HG02759 (cell line): ENCODE data around the gene NRXN3.

Source experiments
- ATAC-seq: cut with Tn5 transposase; IDR thresholded peaks from one replicate; pipeline ENCODE4 v1.9.1; 2021; ENCODE audit warnings: mild to moderate bottlenecking, moderate library complexity; ENCODE audit not compliant: unreplicated experiment

NRXN3 gene

DNA sequence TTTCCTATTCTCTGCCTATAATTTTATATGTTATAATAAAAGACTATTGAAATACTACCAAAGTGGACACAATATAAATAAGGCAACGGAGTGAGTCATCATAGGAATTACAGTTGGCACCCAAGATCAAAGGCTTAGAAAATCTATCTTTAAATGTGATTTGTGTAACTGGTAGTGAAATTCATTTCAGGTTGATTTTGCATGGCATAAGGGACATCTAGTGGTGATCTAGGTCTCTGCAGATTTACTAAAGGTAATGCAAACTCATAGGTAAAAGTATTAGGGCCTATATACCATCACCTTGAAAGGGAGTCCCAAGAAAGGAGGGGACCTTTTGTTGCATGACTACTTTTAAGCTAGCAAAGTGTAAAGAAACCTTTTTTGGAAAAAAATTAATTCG, 527.2 kb downstream of the NRXN3 start:
- ATAC-seq = no peak

DNA sequence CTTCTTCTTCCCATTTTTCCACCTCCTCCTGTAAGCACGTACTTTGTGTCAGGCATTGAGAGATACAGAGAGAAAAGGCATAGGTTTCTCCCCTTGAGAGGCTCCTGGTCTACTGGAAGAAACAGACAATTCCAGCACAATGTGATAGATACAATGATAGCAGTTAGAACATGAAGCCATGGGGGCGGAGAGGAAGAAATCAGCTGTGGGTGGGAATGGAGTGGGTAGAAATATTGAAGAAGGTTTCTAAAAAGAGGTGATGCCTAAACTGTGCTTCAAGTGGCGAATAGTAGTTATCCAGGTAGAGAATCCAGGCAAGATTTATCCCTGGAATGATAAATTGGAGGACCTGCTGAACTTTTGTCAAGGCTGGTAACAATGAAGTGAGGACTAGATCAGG, 528.8 kb downstream of the NRXN3 start:
- ATAC-seq = no peak

DNA sequence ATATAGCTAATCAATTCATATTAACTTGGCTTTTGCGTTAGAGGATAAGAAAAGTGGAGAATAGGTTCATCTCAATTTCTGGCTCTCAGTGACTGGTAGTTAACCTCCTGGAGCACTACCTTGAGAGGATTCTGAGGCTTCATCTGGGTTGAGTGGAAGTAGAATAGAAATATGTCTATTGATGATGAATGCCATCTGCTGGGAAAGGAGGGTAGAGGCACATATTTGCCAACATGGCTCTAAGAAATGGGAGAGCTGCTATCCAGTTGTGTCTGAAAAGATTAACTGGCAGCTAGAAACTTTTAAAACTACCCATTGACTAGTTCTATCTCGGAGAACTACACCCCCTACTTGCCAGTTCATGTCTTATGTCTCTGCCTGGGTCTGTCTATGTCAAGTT, 530.1 kb downstream of the NRXN3 start:
- no peak for ATAC-seq

DNA sequence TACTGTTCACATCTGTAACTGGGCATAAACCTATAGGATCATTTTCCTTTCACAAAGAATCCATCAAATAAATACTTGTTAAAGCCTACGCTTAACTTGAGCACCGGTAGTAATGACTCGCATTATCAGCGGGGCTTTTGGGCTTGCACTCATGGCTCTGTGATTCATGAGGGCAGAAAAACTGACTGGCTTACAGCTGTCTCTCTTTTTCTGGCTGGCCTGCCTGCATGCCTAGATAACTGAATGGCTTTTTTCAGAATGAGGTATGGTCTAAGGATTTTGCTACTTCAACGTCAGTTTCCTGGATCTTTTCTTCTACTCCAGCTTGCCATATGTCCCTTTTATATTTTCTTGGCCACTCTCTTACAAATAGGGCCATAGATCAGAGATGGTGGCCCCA, 531.1 kb downstream of the NRXN3 start:
- ATAC-seq = no peak

DNA sequence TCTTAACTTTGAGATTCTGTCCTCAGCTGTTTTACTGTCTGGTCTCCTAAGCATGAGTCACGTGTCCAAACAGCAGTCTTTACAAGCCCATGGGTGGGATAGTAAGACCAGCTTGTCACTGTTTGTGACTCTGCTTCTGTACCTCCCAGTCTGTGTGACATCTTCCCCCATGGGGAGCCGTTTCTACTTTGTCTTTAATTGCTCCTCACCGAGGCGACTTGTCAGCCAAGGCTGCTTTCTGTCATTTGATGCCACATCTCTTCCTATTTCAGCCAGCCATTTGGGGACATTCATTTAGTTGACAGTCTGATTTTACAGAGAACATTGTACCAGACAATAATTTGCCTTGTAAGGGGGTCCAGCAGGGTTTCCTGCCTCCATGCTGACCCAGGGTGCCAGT, 534.8 kb downstream of the NRXN3 start:
- ATAC-seq = no peak

DNA sequence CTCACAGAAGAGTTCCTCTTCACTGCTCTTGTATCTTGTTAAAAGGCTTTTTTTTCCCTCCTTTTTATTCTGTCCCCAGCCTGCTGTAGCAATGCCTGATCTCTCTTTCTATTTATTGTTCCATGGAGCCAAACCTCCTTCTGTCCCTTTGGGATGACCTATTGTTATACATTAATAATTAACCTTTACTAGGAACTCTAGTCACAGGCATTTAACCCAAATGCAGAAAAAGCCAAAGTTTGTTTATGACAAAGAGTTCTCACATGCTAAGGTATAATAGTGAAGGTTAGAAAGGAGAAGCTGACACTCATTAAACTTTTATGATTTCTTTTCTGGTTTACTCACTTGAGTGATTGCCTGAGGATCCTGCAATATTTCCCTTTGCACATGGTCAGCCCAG, 535.8 kb downstream of the NRXN3 start:
- no peak for ATAC-seq

DNA sequence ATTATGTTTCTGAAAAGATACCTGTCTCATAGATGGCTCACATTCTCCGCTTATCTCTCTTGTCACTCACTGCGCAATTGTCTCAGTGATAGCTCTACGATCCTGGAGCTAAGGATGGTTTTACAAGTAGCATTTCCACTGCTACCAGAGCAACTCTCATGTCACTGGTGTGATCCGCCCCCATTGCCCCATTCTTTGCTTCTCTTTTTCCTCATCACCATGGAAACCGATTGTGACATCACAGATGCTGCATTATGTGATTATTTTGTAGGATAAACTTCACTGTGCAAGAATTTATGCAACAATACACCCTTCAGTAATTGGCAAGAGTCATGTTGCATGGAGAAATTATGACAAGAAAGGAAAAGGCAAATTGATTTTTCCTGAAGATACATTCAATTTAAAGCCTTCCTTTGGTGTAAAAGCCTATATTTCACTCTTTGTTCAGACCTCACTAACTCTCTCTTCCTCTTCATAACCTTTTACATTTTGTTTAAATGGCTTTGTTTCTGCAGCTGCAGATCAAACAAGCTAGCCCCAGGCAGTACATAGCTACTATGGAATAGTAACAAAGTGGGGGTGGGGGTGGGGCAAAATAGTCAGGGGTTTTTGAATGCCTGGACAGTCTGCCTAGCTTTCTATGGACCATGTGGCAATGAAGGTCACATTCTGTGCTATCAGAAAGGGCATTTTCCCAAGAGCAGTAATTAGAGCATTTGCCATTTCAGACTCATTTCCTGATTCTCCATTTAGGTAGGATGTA, 539.8 kb downstream of the NRXN3 start:
- no peak for ATAC-seq

DNA sequence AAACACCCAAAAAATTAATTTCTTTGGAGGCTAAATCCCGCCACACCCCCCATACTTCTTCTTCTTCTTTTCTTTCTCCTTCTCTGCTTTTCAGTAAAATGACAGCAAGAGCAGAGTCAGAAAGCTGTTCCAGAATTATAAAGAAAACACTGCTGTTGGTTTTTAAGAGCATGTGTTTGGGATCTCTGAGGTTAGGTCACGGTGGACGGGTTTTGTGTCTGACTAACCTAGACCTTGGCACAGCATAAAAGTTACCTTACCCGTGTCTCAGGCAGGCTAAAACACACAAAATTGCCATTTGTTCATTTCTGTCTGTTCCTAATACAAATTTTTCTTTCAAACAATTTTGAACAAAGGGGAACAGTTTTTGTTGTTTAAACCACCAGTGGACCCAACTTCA, 540.8 kb downstream of the NRXN3 start:
- no peak for ATAC-seq

DNA sequence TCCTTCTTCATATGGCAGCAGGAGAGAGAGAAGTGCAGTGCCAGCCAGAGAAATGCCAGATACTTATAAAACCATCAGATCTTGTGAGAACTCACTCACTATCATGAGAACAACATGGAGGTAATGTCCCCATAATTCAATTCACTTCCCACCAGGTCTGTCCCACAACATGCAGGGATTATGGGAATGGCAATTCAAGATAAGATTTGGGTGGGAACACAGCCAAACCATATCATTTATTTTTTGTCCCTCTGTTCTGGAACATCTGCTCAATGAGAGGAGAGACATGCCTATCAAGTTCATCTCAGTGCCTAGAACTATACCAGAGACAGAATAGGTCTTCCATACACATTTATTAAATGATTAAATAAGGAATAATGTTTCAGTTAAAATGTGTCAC, 543.5 kb downstream of the NRXN3 start:
- ATAC-seq = no peak

DNA sequence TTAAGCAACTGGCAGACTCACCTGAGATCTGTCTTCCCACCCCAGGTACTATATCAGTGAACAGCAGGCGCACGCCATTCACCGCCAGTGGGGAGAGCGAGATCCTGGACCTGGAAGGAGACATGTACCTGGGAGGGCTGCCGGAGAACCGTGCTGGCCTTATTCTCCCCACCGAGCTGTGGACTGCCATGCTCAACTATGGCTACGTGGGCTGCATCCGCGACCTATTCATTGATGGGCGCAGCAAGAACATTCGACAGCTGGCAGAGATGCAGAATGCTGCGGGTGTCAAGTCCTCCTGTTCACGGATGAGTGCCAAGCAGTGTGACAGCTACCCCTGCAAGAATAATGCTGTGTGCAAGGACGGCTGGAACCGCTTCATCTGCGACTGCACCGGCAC, 544.5 kb downstream of the NRXN3 start:
- ATAC-seq = no peak

DNA sequence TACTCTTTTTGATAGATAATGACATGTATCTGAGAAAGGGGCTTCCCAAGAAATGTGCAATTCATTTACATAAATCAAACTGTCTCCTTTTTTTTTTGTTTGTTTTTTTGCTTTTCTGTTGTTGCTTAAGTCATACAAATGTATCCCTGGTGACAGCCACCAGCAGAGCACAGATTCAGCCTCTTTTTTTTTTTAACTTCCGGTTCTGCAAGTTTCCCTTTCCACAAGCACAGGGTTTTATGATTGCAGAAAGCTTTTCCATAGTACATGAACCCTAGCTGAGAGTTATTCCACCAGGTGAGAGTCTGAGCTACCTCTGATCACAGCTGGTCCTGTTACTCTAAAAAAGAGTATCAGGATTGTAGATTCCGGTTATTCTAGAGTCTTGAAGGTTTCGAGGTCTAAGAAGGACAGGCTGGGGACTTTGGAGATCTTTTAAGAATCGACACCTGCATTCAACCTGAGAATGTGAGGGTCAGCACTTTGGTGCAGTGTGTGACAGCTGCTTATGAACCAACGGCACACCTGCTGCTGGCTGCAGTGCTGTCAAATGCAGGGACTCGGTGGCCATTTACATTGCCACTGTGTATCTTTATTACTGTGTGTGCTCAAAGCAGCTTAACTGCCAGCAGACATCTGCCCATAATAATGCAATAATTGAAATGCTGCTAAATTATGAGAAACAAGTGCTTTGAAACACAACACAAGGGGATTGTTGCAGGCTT, 551.7 kb downstream of the NRXN3 start:
- no peak for ATAC-seq

DNA sequence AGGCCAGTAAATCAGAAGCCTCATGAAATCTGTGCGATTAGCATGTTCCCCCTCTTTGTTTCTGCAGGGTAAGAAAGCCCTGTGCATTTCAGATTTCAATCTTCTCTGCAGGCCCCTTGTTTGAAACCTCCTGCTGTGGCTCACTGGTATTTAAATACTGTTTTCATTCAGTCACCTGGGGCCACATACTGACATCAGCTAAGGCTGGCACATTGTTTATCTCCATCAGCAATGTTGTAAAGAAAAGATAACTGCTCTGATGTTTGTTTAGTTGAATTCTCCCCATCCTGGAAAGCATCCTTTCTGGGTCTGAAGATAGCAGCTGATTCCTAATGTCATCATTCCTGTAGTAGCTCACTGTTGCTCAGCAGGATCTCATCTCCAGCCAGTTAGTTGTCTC, 554.9 kb downstream of the NRXN3 start:
- ATAC-seq = no peak

DNA sequence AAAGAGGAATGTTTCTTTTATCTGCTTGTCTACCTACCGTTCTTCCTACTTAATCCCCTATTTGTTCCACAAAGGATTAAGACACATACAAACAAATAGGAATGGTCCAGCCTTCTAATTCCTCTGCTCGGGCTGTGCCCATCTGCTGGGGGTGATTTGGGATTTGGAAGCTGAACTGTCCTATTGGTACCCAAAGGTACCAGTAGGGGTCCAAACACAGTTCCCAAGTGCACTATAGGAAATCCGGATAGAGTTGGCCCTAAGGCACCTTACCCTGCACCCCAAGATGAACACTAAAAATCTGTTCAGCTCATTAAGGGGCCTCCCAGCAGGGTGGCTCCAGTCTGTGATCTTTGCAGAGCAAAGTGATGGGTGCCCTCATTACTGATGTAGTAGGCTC, 566.9 kb downstream of the NRXN3 start:
- ATAC-seq = no peak

DNA sequence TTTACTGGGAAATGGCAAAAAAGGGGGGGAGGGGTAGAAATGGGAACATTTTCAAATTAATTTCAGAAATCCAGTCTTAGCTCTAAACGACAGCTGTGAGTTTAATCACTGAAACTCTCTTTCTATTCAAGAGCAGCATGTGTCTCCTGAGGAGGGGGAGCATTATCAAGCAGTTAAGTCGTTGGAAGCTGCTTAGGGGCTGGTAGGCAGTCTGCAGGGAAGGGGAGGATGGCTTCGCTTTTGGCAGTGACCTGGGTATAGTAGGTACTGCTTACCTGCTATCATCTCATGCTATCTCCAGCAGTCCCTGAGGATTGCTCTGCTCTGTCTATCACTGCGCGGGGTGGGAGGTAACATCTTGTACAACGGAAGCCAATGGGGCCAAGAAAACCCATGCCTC, 567.4 kb downstream of the NRXN3 start:
- ATAC-seq = no peak

DNA sequence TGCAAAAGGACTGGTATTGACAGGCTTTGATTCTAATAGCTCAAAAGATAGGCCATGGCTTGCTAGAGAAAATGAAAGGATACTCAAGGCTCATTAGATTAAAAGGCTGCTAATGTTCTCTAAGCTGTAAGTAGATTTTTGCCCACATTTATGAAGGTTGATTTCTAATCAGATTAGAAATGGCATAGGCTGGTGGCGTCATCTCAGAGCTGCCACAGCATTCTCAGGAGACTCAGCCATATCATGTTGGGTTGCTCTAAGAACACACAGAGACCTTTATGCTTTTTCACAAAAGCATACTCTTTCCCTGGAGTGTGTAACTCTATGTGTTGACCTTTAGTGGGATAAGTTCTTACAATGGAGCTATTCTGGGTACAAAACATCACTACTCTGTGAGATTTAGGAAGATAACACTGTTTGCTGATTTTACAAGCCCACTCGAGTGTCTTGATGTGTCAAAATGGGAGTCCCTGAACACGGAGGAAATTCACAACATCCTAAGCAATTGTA, 576.0 kb downstream of the NRXN3 start:
- no peak for ATAC-seq

DNA sequence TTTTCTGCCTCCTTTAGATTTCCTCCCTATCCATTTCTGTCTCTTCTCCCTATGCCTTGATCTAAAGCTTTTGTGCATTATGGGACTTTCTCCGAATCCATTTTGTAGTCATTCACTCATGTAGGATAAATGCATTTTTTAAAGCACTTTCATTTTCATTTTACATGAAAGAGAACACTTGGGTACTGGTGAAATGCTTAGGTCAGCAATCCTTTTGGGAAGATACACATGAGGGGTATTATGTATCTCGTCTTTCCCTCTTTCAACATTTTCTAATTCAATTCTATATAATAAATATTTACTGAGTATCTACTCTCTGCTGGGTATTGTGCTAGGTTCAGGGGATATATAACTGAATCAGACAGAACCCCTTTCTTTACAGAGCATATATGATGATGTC, 577.6 kb downstream of the NRXN3 start:
- no peak for ATAC-seq

DNA sequence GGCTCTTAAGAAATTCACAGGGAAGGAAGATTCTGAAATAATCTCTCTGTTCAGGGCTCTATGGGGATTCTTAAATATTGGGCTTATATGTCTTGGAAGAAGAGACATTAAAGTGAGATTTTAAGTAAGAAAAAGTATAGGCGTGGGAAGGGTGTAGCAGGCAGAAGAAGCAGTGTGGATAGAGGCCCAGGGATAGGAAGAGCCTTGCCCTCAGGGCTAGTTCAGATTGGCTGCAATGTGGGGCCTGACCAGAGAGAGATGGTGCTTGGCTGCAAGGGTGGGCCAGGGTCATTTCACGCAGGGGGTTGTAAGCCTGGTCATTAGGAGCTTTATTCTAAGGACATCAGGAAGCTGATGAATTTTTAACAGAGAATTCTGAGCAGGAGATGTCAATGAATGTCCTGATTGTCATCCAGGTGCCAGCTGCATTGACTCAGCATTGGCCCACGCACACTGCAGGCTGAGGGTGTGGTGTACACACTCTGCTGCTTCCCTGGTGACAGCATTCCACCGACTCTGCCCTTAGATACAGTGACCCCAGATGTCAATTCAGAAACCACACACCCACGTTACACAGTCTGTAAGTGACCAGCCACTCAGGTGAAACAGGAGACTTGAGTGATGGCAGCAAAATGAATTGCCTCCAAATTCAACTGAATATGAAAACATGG, 582.5 kb downstream of the NRXN3 start:
- peak; percentile 73 for ATAC-seq

DNA sequence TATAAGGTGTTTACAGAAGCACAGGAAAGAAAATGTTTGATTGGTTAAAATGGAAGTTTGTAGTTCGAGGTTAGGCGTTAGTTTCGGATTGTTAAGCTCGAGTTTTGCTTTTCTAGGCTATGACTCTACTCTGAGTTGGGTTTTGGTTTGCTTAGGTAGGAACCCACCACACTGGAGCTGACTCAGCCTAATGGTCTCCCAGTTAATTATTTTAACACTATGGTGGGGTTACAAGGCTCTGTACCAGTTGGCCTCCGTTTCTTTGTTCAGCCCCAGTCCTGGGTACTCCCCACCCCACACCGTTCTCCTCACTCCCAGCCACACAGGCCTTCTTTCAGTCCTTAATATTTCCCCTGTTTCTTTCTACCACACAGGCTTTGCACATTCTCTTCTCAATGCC, 583.9 kb downstream of the NRXN3 start:
- no peak for ATAC-seq

DNA sequence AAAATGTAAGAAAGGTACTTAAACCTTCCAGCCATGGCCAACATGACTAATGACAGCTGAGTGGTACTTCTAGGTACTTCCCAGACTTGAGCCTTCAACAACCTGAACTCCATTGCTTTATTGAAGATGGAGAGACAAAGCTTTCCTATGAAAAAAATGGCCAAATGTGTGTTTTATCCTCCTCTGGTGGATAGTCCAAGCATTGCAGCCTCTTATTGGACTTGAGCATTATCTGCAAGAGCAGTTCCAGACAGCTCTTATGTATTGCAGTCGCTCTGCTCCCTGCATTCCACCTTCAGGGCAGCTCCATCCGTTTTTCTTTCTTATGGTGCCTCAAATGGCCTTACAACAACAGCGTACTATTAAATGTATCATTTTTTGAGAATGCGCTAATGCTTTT, 588.2 kb downstream of the NRXN3 start:
- ATAC-seq = peak; percentile 79

DNA sequence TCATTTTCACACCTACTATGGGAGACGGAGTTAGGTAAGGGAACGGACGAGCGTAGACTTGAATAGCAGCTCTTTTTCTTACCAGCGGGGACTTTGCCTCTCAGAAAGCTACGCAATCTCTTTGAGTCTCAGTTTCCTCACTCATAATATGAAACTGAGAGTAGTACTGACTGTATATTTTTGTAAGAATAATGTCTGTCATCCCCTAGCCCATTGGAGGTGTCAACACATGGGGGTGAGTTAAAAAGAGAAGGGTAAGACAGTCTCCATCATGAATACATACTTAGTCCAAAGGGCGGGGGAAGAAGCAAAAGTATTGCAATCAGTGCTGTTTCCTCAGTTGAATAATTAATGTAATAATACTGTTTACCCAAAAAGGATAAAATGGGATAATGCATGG, 592.2 kb downstream of the NRXN3 start:
- no peak for ATAC-seq

DNA sequence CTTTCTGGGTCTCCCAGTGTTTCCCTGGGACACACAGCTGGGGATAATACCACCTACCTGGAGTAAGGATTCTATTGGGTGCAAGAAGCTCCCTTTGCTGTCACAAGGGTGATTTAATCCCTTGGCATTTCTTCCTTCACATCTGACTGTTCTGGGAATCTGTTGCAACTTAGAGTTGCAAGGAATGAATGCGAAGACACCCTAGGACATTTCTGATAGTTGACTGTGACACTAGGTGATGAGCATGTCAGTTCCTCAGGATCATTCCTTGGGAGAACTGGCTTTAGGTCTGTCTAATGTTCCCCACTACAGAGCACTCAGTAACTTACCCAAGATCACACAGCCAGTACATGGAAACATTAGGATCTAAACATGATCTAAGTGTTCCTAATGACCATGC, 593.6 kb downstream of the NRXN3 start:
- ATAC-seq = no peak

DNA sequence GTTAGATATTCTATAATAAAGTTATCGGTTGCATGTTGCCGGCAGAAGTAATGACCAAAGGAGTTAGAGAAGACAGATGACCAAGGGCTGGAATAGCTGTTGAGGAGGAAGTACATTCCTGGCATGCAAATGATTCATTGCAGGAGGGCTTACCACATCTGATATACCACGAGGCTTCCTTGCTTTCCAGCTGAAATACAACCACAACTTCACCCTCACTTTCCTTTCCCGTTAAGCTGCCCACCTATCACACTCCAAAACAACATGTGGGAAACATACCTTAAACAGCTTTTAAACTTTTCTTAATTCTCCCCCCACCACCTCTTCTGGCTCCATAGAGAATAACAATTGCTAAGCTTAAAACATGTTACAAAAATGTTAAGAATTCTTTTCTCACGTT, 594.1 kb downstream of the NRXN3 start:
- no peak for ATAC-seq
